Loucy (cell line): ENCODE results near the gene PLEKHG4B.

Experiments
- EZH2phosphoT487 ChIP-seq: fragments of 200-600 bp; IDR thresholded peaks from 2 replicates; pipeline ENCODE4 v1.6.1; 2018; ENCODE audit warnings: antibody characterized with exemption, mild to moderate bottlenecking, moderate library complexity, borderline replicate concordance
- TF ChIP-seq, protein P1 (sequence below): fragments of 200-600 bp; sonication (generic); conservative IDR thresholded peaks from 2 replicates; pipeline ENCODE4 v1.5.1; 2014; ENCODE audit warnings: mild to moderate bottlenecking, antibody characterized with exemption, low read length

- TF ChIP-seq, protein P1, sequence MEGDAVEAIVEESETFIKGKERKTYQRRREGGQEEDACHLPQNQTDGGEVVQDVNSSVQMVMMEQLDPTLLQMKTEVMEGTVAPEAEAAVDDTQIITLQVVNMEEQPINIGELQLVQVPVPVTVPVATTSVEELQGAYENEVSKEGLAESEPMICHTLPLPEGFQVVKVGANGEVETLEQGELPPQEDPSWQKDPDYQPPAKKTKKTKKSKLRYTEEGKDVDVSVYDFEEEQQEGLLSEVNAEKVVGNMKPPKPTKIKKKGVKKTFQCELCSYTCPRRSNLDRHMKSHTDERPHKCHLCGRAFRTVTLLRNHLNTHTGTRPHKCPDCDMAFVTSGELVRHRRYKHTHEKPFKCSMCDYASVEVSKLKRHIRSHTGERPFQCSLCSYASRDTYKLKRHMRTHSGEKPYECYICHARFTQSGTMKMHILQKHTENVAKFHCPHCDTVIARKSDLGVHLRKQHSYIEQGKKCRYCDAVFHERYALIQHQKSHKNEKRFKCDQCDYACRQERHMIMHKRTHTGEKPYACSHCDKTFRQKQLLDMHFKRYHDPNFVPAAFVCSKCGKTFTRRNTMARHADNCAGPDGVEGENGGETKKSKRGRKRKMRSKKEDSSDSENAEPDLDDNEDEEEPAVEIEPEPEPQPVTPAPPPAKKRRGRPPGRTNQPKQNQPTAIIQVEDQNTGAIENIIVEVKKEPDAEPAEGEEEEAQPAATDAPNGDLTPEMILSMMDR: no peak
- TF ChIP-seq EZH2phosphoT487: no peak
Observed at GRCh38 chr5:194102-194501, 102.1 kb downstream of the PLEKHG4B start.
